Measurements from ENCODE around the gene PPP2R5C. TPM values are rescaled to one million over a fixed set of nuclear protein-coding genes. Genes with fewer than 3 reads are reported as not detected.

Gene PPP2R5C
- total RNA-seq, 1 donor from 2014 or later, result 63.5 TPM

GRCh38 chr14:101929096-101929495 is 167.6 kb downstream of the PPP2R5C start:
- TF ChIP-seq, protein P1, sequence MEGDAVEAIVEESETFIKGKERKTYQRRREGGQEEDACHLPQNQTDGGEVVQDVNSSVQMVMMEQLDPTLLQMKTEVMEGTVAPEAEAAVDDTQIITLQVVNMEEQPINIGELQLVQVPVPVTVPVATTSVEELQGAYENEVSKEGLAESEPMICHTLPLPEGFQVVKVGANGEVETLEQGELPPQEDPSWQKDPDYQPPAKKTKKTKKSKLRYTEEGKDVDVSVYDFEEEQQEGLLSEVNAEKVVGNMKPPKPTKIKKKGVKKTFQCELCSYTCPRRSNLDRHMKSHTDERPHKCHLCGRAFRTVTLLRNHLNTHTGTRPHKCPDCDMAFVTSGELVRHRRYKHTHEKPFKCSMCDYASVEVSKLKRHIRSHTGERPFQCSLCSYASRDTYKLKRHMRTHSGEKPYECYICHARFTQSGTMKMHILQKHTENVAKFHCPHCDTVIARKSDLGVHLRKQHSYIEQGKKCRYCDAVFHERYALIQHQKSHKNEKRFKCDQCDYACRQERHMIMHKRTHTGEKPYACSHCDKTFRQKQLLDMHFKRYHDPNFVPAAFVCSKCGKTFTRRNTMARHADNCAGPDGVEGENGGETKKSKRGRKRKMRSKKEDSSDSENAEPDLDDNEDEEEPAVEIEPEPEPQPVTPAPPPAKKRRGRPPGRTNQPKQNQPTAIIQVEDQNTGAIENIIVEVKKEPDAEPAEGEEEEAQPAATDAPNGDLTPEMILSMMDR (conservative IDR thresholded peaks at IDR 0.05; ENCODE audit: low read depth, low read length), result no peak
- no peak for DNase-seq (ENCODE audit: low read depth)
- H3K4me3 ChIP-seq (ENCODE audit: low read depth, low read length), result no peak overlapping the region

GRCh38 chr14:101929946-101930345 is 168.4 kb downstream of the PPP2R5C start:
- DNase-seq (ENCODE audit: low read depth), result no peak
- H3K4me3 ChIP-seq (ENCODE audit: low read depth, low read length), result no peak overlapping the region
- TF ChIP-seq, protein P1 (conservative IDR thresholded peaks at IDR 0.05; ENCODE audit: low read depth, low read length), result no peak

DNA sequence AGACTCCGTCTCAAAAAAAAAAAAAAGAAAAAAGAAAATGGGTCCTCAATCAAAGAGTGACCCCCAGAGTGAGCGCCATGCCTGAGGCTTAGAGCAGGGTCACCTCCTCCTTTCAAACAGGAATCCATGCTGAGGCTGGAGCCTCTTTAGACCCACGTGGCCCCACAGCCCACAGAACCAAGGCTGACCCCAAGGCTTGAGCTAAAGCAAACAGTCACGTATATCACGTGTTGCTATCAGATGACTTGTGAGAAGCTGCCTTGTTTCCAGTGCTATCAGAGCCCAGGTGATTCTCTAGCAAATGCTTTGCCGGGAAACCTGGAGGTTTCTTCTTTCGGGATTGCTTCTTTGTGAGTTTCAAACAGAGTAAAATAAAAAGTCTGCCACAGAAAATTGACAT is 171.2 kb downstream of the PPP2R5C start:
- TF ChIP-seq, protein P1 (conservative IDR thresholded peaks at IDR 0.05; ENCODE audit: low read depth, low read length), result no peak
- no peak overlapping the region for H3K4me3 ChIP-seq (ENCODE audit: low read depth, low read length)
- no peak for DNase-seq (ENCODE audit: low read depth)

DNA sequence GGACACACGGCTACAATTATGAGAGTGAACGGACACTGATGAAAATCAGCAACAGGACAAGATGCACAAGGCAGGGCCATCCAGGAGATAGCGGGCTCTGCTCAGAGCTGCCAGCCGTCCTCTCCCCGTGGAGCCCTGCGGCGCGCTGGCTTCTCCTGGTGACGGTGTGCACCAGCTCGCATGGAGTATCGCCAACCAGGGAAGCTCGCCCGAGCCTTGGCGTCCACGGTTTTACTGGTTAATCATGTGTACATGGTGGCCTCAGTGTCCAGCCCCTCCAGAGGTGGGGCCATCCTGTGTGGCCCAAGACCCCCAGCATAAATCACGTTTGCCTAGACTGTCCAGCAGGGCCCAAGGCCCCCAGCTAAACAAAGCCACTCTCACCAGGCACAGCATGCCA is 171.7 kb downstream of the PPP2R5C start:
- H3K4me3 ChIP-seq (ENCODE audit: low read depth, low read length), result no peak overlapping the region
- TF ChIP-seq, protein P1 (conservative IDR thresholded peaks at IDR 0.05; ENCODE audit: low read depth, low read length), result no peak

DNA sequence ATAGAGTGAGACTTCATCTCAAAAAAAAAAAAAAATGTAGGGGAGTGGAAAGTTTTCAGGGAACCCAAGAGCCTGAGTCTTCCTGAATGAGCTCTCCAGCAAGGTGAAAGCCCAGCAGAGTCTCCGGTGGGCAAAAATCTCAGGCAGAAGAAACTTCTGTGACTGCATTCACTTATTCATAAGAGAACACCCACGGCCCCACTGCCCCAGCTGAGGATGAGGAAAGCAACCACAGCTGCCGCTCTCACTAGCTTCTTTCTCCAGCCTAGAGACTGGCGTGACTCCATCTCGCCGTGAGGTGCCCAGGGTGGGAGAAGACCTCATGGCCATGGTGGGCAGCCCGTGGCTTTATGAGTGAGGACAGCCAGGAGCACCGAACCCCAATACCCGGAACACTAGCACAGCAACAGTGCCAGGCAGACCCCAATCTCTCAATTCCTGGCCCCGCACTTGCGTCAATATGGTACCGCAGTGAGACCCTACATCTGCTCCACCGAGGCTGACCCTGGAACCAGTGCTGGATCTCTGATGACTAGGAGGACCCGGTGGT is 173.2 kb downstream of the PPP2R5C start:
- DNase-seq (ENCODE audit: low read depth), result no peak
- TF ChIP-seq, protein P1 (conservative IDR thresholded peaks at IDR 0.05; ENCODE audit: low read depth, low read length), result no peak

More for the DNA sequence above, 171.7 kb downstream of the PPP2R5C start:
- DNase-seq (ENCODE audit: low read depth), result no peak

DNA sequence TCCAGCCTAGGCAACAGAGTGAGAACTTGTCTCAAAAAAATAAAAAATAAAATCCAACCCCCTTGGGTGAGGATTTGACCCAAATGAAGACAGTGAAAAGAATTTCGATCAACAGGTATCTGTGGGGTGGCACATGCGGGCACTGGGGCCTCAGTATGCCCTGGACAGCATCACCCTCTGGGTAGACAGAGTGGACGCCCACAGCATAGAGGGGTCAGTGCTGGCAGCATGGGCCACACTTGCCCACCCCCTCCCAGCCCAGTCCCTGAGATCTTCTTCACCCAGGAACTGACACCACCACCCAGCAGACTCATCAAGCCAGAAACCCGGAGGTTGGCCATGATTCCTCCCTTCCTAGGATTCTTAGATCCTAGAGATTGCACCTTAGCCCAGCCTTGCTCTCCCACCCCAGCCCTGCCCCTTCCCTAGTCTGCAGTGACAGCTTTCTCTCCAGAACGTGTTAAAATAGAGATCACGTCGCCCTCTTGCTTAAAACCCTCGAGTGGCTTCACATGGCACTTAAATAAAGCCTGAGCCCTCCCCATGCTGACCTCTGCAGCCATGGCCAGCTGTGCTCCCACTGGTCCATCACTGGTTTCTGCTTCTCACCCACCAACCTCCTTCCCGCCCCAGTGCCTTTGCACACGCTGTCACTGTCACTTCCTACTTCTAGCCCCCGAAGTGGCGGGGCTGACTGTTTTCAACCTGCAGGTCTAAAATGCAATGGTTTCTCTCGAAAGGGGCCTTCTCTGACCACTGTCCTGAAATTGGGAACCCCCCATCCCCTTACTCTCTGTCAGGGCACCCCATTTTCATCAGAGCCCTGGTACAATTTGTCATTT is 176.6 kb downstream of the PPP2R5C start:
- DNase-seq (ENCODE audit: low read depth), result no peak
- no peak overlapping the region for H3K4me3 ChIP-seq (ENCODE audit: low read depth, low read length)
- TF ChIP-seq, protein P1 (conservative IDR thresholded peaks at IDR 0.05; ENCODE audit: low read depth, low read length), result no peak

More for the DNA sequence above, 173.2 kb downstream of the PPP2R5C start:
- no peak overlapping the region for H3K4me3 ChIP-seq (ENCODE audit: low read depth, low read length)

All from epithelial cell of proximal tubule (primary cell).